Endothelial cell of umbilical vein (primary cell): ENCODE measurements around the gene SLC49A4. TPM values are rescaled to one million over a fixed set of nuclear protein-coding genes. Genes with fewer than 3 reads are reported as not detected.

ENCODE experiments used
- BruUV-seq: library from RNA; stranded (reverse); fragments of 400-500 nt; replicated peaks from 2 replicates; lab custom pipeline; 2021; lab: Mats Ljungman, UMichigan
- CTCF ChIA-PET: fragments of 300-600, 350-600 bp; sonication (Branson Sonifier 250); formaldehyde crosslinking; loops from one replicate; lab custom pipeline; 2021; ENCODE audit warnings: antibody characterized with exemption, inconsistent platforms; lab: Charles Lee
- POLR2A ChIA-PET: fragments of 300-600, 350-600 bp; sonication (Branson Sonifier 250); formaldehyde crosslinking; loops from one replicate; lab custom pipeline; 2021; ENCODE audit warnings: antibody characterized with exemption, inconsistent platforms; lab: Charles Lee
- DNase-seq: peaks from one replicate; pipeline ENCODE4 v3.0.0-alpha.2; 2011; ENCODE audit warnings: low read depth, low spot score
- FAIRE-seq: peaks from 2 replicates; lab custom pipeline; 2011; peaks lifted over from hg19 to GRCh38; lab: Jason Lieb, UNC
- H2AFZ ChIP-seq: 2 replicates; pipeline ENCODE4 v1.6.0; 2012; ENCODE audit warnings: low read depth, low read length, control low read depth, inconsistent platforms
- H3K27ac ChIP-seq: 2 replicates; pipeline ENCODE4 v1.5.1; 2011; ENCODE audit warnings: low read depth, mild to moderate bottlenecking, control low read depth, low read length, moderate library complexity; ENCODE audit not compliant: insufficient read depth
- H3K27me3 ChIP-seq, 2 experiments: 2 replicates each; pipeline versions ENCODE4 v1.6.0 to v1.6.1; 2011; ENCODE audit warnings: low read length in 2 of 2, mixed read lengths in 1 of 2; ENCODE audit not compliant: control insufficient read depth in 2 of 2, insufficient read depth in 2 of 2
- H3K36me3 ChIP-seq, 2 experiments: 2 replicates in 1 of 2; 3 replicates in 1 of 2; pipeline ENCODE4 v1.5.1; 2011; ENCODE audit warnings: low read length in 2 of 2, mild to moderate bottlenecking in 1 of 2, moderate library complexity in 1 of 2; ENCODE audit not compliant: control insufficient read depth in 2 of 2, insufficient read depth in 2 of 2; ENCODE audit errors: extremely low read depth in 1 of 2
- H3K4me1 ChIP-seq: 3 replicates; pipeline ENCODE4 v1.5.1; 2011; ENCODE audit warnings: mild to moderate bottlenecking, low read length; ENCODE audit not compliant: control insufficient read depth, insufficient read depth; ENCODE audit errors: extremely low read depth
- H3K4me2 ChIP-seq: 2 replicates; pipeline ENCODE4 v1.6.1; 2011; ENCODE audit warnings: low read length, control low read depth, mixed read lengths; ENCODE audit not compliant: insufficient read depth
- H3K4me3 ChIP-seq, 3 experiments: fragments of 200-600 bp in 1 of 3; sonication (generic), shearing (Covaris generic) in 1 of 3; replicated peaks in 1 of 3; 2 replicates each; pipeline ENCODE4 v1.5.1; 2011 to 2016; ENCODE audit warnings: control low read depth in 3 of 3, low read length in 3 of 3, mild to moderate bottlenecking in 2 of 3, inconsistent platforms in 1 of 3, low read depth in 1 of 3, moderate library complexity in 1 of 3; ENCODE audit not compliant: insufficient read depth in 1 of 3
- H3K79me2 ChIP-seq: 2 replicates; pipeline ENCODE4 v1.6.0; 2012; ENCODE audit warnings: low read length, inconsistent platforms; ENCODE audit not compliant: control insufficient read depth, insufficient read depth
- H3K9ac ChIP-seq: replicated peaks from 2 replicates; pipeline ENCODE3; 2011; ENCODE audit warnings: low read length, control low read depth; ENCODE audit not compliant: insufficient read depth; ENCODE audit errors: extremely low read depth
- H3K9me1 ChIP-seq: replicated peaks from 3 replicates; pipeline ENCODE4 v1.6.0; 2011; ENCODE audit warnings: mild to moderate bottlenecking, low read length; ENCODE audit not compliant: control insufficient read depth, insufficient read depth; ENCODE audit errors: extremely low read depth
- H3K9me3 ChIP-seq: replicated peaks from 2 replicates; pipeline ENCODE4 v1.5.1; 2012; ENCODE audit warnings: low read length, inconsistent platforms; ENCODE audit not compliant: control insufficient read depth, insufficient read depth
- H4K20me1 ChIP-seq: replicated peaks from 2 replicates; pipeline ENCODE3; 2011; ENCODE audit warnings: mild to moderate bottlenecking, low read length; ENCODE audit not compliant: control insufficient read depth, insufficient read depth; ENCODE audit errors: extremely low read depth
- EZH2 ChIP-seq: IDR thresholded peaks from 2 replicates; pipeline ENCODE4 v1.6.1; 2012; ENCODE audit warnings: borderline replicate concordance, low read depth, mild to moderate bottlenecking, moderate library complexity, low read length, inconsistent platforms; ENCODE audit not compliant: severe bottlenecking
- FOS ChIP-seq: IDR thresholded peaks from 2 replicates; pipeline ENCODE4 v1.6.1; 2011; ENCODE audit warnings: mild to moderate bottlenecking, low read length, moderate library complexity, borderline replicate concordance; ENCODE audit not compliant: insufficient read depth
- GATA2 ChIP-seq: IDR thresholded peaks from 2 replicates; pipeline ENCODE4 v1.7.0; 2011; ENCODE audit warnings: low read depth, mild to moderate bottlenecking, moderate library complexity, mixed read lengths, low read length; ENCODE audit not compliant: insufficient read length, insufficient read depth
- JUN ChIP-seq: IDR thresholded peaks from 2 replicates; pipeline ENCODE4 v1.6.1; 2011; ENCODE audit warnings: borderline replicate concordance, low read depth; ENCODE audit not compliant: insufficient read length, insufficient read depth
- MAX ChIP-seq: IDR thresholded peaks from 2 replicates; pipeline ENCODE4 v1.6.1; 2011; ENCODE audit not compliant: insufficient read depth, insufficient read length
- MYC ChIP-seq: IDR thresholded peaks from one replicate; pipeline ENCODE4 v1.6.1; 2011; ENCODE audit warnings: mild to moderate bottlenecking, low read depth, low read length
- POLR2A ChIP-seq: IDR thresholded peaks from 2 replicates; pipeline ENCODE4 v1.6.1; 2012; ENCODE audit warnings: low read depth, mild to moderate bottlenecking, control low read depth, low read length
- POLR2AphosphoS5 ChIP-seq: IDR thresholded peaks from 2 replicates; pipeline ENCODE4 v1.6.1; 2012; ENCODE audit warnings: low read depth, mild to moderate bottlenecking, control low read depth, low read length, moderate library complexity; ENCODE audit not compliant: insufficient read depth
- dilution Hi-C: fragments of 300-500 bp; cut with MboI; formaldehyde crosslinking; loops from one replicate; pipeline ENCODE4 v1.15.0; 2019; ENCODE audit warnings: low sequenced_read_pairs; ENCODE audit not compliant: extremely low pct_ligation_motif_present
- intact Hi-C: fragments of 100-400 bp; cut with micrococcal nuclease; formaldehyde crosslinking; loops from one replicate; pipeline ENCODE4 v1.10.0; 2022
- polyA plus RNA-seq, 4 experiments: library from polyadenylated mRNA; depleted of rRNA in 3 of 4; stranded (reverse) in 3 of 4; unstranded in 1 of 4; fragments of >200 nt; gene quantifications; 2 replicates each; pipeline versions ENCODE4 v1.2.1 to v1.2.3, GENCODE V29; 2011 to 2012; ENCODE audit warnings: missing spikeins in 1 of 4
- total RNA-seq: library from RNA; stranded (reverse); gene quantifications from 2 replicates; pipeline ENCODE4 v1.2.3, GENCODE V29; 2021
- TF ChIP-seq, protein P1 (sequence below), 2 donors: IDR thresholded peaks; 1 replicate in 1 of 2; 2 replicates in 1 of 2; pipeline ENCODE4 v1.5.1; 2011; ENCODE audit warnings: low read length in 2 of 2, mild to moderate bottlenecking in 2 of 2, moderate library complexity in 2 of 2, control low read depth in 1 of 2, inconsistent platforms in 1 of 2, low read depth in 1 of 2; ENCODE audit not compliant: insufficient read depth in 1 of 2; ENCODE audit errors: extremely low read depth in 1 of 2

Gene SLC49A4
- total and polyA plus RNA-seq, 2 donors (not counting 3 experiments of a cell fraction or from before 2014, with no cell fraction given), result 10.9 to 11.6 TPM

DNA sequence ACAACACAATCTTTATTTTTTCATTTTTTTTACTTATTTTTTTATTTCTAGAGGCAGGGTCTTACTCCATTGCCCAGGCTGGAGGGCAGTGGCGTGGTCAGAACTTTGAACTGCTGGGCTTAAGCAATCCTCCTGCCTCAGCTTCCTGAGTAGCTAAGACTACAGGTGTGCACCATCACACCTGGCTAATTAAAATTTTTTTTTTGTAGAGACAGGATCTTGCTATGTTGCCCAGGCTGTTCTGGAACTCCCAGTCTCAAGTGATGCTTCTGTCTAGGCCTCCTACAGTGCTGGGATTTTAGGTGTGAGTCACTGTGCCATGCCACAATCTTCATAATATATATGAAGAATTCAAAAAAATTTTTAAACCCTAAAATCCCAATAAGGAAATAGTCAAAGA is 22.0 kb upstream of the SLC49A4 start:
- no TSS peak for BruUV-seq
- CTCF ChIA-PET, result interaction anchor here (1.4 to 2.4 kb wide), 2 partner anchors 16 to 18 kb away, joined by 4 to 9 read pairs; no protein-coding TSS in a partner anchor
- intact Hi-C loops, result no loop called here

More for the DNA sequence above, 22.0 kb upstream of the SLC49A4 start:
- Histone ChIP-seq H3K36me3 (no peaks in the 10 kb centered on the region), H3K9me3 (no peaks in the 10 kb centered on the region), H3K4me2 (no peak overlapping the region), H3K27ac (no peak overlapping the region), H2AFZ (no peak overlapping the region), H3K4me1 (peaks cover 10% of the 10 kb centered on the region), H3K27me3 (no peaks in the 10 kb centered on the region), H3K79me2 (no peaks in the 10 kb centered on the region), H4K20me1 (no peaks in the 10 kb centered on the region), H3K9ac (no peak overlapping the region), H3K4me3 (no peak overlapping the region), H3K9me1 (no peaks in the 10 kb centered on the region)
- POLR2A ChIA-PET, result no interaction called here
- DNase-seq (no peak), FAIRE-seq (no peak)
- TF ChIP-seq FOS (no peak), EZH2 (no peak), MAX (no peak), MYC (no peak), POLR2AphosphoS5 (no peak), JUN (no peak), POLR2A (no peak), GATA2 (no peak)
- TF ChIP-seq, protein P1, sequence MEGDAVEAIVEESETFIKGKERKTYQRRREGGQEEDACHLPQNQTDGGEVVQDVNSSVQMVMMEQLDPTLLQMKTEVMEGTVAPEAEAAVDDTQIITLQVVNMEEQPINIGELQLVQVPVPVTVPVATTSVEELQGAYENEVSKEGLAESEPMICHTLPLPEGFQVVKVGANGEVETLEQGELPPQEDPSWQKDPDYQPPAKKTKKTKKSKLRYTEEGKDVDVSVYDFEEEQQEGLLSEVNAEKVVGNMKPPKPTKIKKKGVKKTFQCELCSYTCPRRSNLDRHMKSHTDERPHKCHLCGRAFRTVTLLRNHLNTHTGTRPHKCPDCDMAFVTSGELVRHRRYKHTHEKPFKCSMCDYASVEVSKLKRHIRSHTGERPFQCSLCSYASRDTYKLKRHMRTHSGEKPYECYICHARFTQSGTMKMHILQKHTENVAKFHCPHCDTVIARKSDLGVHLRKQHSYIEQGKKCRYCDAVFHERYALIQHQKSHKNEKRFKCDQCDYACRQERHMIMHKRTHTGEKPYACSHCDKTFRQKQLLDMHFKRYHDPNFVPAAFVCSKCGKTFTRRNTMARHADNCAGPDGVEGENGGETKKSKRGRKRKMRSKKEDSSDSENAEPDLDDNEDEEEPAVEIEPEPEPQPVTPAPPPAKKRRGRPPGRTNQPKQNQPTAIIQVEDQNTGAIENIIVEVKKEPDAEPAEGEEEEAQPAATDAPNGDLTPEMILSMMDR (IDR thresholded peaks at IDR 0.05; ENCODE audit: extremely low read depth in 1 of 2, insufficient read depth in 1 of 2, low read depth in 1 of 2, low read length in 2 of 2), result no peak
- dilution Hi-C loops, result no loop called here
